ENCODE measurements around the gene ATG12. TPM values are rescaled to one million over a fixed set of nuclear protein-coding genes. Genes with fewer than 3 reads are reported as not detected.

ATG12 gene
- total RNA-seq, 1 experiment from 2014 or later, result 52.0 TPM

- BruUV-seq (replicated peaks), result no TSS peak
- in situ Hi-C loops (cut with HindIII; ENCODE audit: low pct_unique_long_range_greater_than_20kb, low sequenced_read_pairs) (no loop called here), intact Hi-C loops (cut with micrococcal nuclease; ENCODE audit: unreplicated experiment) (no loop called here)
- H3K27ac ChIP-seq (ENCODE audit: low read length), result no peak overlapping the region
- ChIA-PET CTCF (no interaction called here), POLR2A (interaction anchor here (0.5 kb wide), 1 partner anchor 698 kb away, joined by 3 read pairs; no protein-coding TSS in a partner anchor)
- no peak overlapping the region for H3K4me3 ChIP-seq (ENCODE audit: low read depth in 2 of 2, low read length in 2 of 2)
- H3K27me3 ChIP-seq (ENCODE audit: control insufficient read depth, insufficient read depth, low read length), result no peaks in the 10 kb centered on the region
- H3K9me3 ChIP-seq (ENCODE audit: control insufficient read depth, insufficient read depth, low read depth, low read length), result no peaks in the 10 kb centered on the region
- no peak for DNase-seq (ENCODE audit: low read depth, low spot score)
- TF ChIP-seq TCF7L2 (IDR thresholded peaks at IDR 0.05; ENCODE audit: low read depth, low read length) (no peak), REST (IDR thresholded peaks at IDR 0.05; ENCODE audit: insufficient read depth in 1 of 2, low read depth in 2 of 2, low read length in 1 of 2) (no peak), POLR2AphosphoS5 (IDR thresholded peaks at IDR 0.05; ENCODE audit: low read depth, low read length) (no peak), SIN3A (IDR thresholded peaks at IDR 0.05; ENCODE audit: borderline replicate concordance, insufficient read depth, low read depth, low read length) (no peak), CTCF (IDR thresholded peaks at IDR 0.05) (no peak)
- no peaks in the 10 kb centered on the region for H3K36me3 ChIP-seq (ENCODE audit: control insufficient read depth, insufficient read depth, low read length)
- no peak for ATAC-seq
- no peaks in the 10 kb centered on the region; the same call in 1 of the 2 replicates for H3K4me1 ChIP-seq (ENCODE audit: control insufficient read depth, insufficient read depth, low read length)
These were observed 9.5 kb upstream of the ATG12 start for GRCh38 chr5:115850744-115851416.

GRCh38 chr5:115849258-115849798 lies 8.0 kb upstream of the ATG12 start:
- intact Hi-C loops (cut with micrococcal nuclease; ENCODE audit: unreplicated experiment), result no loop called here

More at GRCh38 chr5:115849258-115849798, 8.0 kb upstream of the ATG12 start:
- H3K36me3 ChIP-seq (ENCODE audit: control insufficient read depth, insufficient read depth, low read length), result no peaks in the 10 kb centered on the region
- no peaks in the 10 kb centered on the region for H3K27me3 ChIP-seq (ENCODE audit: control insufficient read depth, insufficient read depth, low read length)
- no peaks in the 10 kb centered on the region for H3K9me3 ChIP-seq (ENCODE audit: control insufficient read depth, insufficient read depth, low read depth, low read length)
- BruUV-seq (replicated peaks), result no TSS peak
- ATAC-seq, result no peak
- CTCF ChIA-PET, result interaction anchor here (0.6 kb wide), 1 partner anchor 11 kb away, joined by 7 read pairs; no protein-coding TSS in a partner anchor
- H3K27ac ChIP-seq (ENCODE audit: low read length), result no peak overlapping the region
- TF ChIP-seq TCF7L2 (IDR thresholded peaks at IDR 0.05; ENCODE audit: low read depth, low read length) (no peak), REST (IDR thresholded peaks at IDR 0.05; ENCODE audit: insufficient read depth in 1 of 2, low read depth in 2 of 2, low read length in 1 of 2) (no peak), SIN3A (IDR thresholded peaks at IDR 0.05; ENCODE audit: borderline replicate concordance, insufficient read depth, low read depth, low read length) (no peak), CTCF (IDR thresholded peaks at IDR 0.05) (no peak), POLR2AphosphoS5 (IDR thresholded peaks at IDR 0.05; ENCODE audit: low read depth, low read length) (no peak)
- H3K4me3 ChIP-seq (ENCODE audit: low read depth in 2 of 2, low read length in 2 of 2), result no peak overlapping the region
- POLR2A ChIA-PET, result no interaction called here
- H3K4me1 ChIP-seq (ENCODE audit: control insufficient read depth, insufficient read depth, low read length), result peaks cover 2% of the 10 kb centered on the region
- in situ Hi-C loops (cut with HindIII; ENCODE audit: low pct_unique_long_range_greater_than_20kb, low sequenced_read_pairs), result no loop called here
- DNase-seq (ENCODE audit: low read depth, low spot score), result no peak

Data from Panc1 (cell line).